ENCODE results near the gene GPA33. TPM values are rescaled to one million over a fixed set of nuclear protein-coding genes. Genes with fewer than 3 reads are reported as not detected.

Gene GPA33
- total RNA-seq, 1 experiment from 2014 or later = not detected

GRCh38 chr1:167016100-167016750, 74.0 kb downstream of the GPA33 start:
- Histone ChIP-seq H2BK120ac (ENCODE audit: low read depth, low read length, poor library complexity, severe bottlenecking) (no peak overlapping the region), H3K79me2 (ENCODE audit: insufficient read depth, low read length) (no peaks in the 10 kb centered on the region), H3K27me3 (ENCODE audit: insufficient read depth, low read length) (no peaks in the 10 kb centered on the region), H2BK12ac (ENCODE audit: insufficient read length, low read depth, low read length) (no peak overlapping the region), H3K23me2 (ENCODE audit: insufficient read length, low read depth, low read length, poor library complexity, severe bottlenecking) (no peaks in the 10 kb centered on the region), H3K9ac (ENCODE audit: extremely low read depth, insufficient read length, low read length) (no peak overlapping the region), H3K23ac (ENCODE audit: insufficient read length, low read depth, low read length) (no peak overlapping the region), H4K5ac (ENCODE audit: insufficient read length, low read depth, low read length) (no peak overlapping the region), H3K79me1 (ENCODE audit: insufficient read depth, low read depth, low read length, poor library complexity, severe bottlenecking) (no peaks in the 10 kb centered on the region), H2AFZ (ENCODE audit: low read length) (no peak overlapping the region), H2AK5ac (ENCODE audit: insufficient read length, low read length) (no peak overlapping the region), H4K20me1 (ENCODE audit: control insufficient read depth, insufficient read depth, insufficient read length) (no peaks in the 10 kb centered on the region), H4K91ac (ENCODE audit: insufficient read length, low read depth, low read length) (no peak overlapping the region), H3K4me1 (ENCODE audit: insufficient read depth, low read length) (no peaks in the 10 kb centered on the region), H2BK20ac (ENCODE audit: low read depth, low read length, poor library complexity, severe bottlenecking) (no peak overlapping the region), H3K18ac (ENCODE audit: insufficient read length, low read depth, low read length) (no peak overlapping the region), H3K56ac (ENCODE audit: insufficient read length, low read depth, low read length) (no peak overlapping the region), H3K4me2 (ENCODE audit: insufficient read depth, insufficient read length, low read length) (no peak overlapping the region), H3K14ac (ENCODE audit: insufficient read depth, low read length) (no peak overlapping the region), H3K27ac (ENCODE audit: insufficient read length, low read depth, low read length) (no peak overlapping the region), H3K4ac (ENCODE audit: low read depth, low read length) (no peak overlapping the region), H2BK5ac (ENCODE audit: insufficient read length, low read length) (no peak overlapping the region), H4K8ac (replicated peaks; ENCODE audit: insufficient read length, low read depth, low read length) (no peak overlapping the region), H2BK15ac (ENCODE audit: low read depth, low read length) (no peak overlapping the region), H3T11ph (ENCODE audit: low read length) (no peak overlapping the region), H3K9me3 (ENCODE audit: control insufficient read depth, low read depth, low read length) (no peaks in the 10 kb centered on the region)
- Mint-ChIP-seq H3K36me3 (ENCODE audit: insufficient read depth in 1 of 3, low read depth in 3 of 3) (no peaks in the 10 kb centered on the region), H3K27ac (no peak overlapping the region), H3K4me3 (no peak overlapping the region), H3K27me3 (ENCODE audit: low read depth) (no peaks in the 10 kb centered on the region; the same call in 1 of the 2 replicates), H3K4me1 (peaks cover 6 to 12% of the 10 kb centered on the region in 2 experiments; a peak in 3 of 4 replicates), H3K9me3 (no peaks in the 10 kb centered on the region)
- no CpG with 5 or more reads among the region's 6 CpGs for WGBS (ENCODE audit: extremely low coverage, insufficient read length, low lambda C conversion rate)
- no peak for TF ChIP-seq CTCF (conservative IDR thresholded peaks at IDR 0.05)
- no peak for DNase-seq
